Vagina (tissue), 2 donors: ENCODE results near the gene BHLHA9. TPM values are rescaled to one million over a fixed set of nuclear protein-coding genes. Genes with fewer than 3 reads are reported as not detected.

Experiments
- DNase-seq, 2 donors: peaks; one replicate each; pipeline ENCODE4 v3.0.0-alpha.2; 2017; ENCODE audit errors: extremely low spot score in 2 of 2
- H3K27ac ChIP-seq: fragments of 200-600 bp; sonication (generic); one replicate; pipeline ENCODE4 v1.5.1; 2019
- H3K27me3 ChIP-seq: fragments of 200-600 bp; sonication (generic); one replicate; pipeline ENCODE4 v1.5.1; 2019
- H3K36me3 ChIP-seq, 2 donors: fragments of 200-600 bp; sonication (generic); one replicate each; pipeline ENCODE4 v1.5.1; 2017 to 2019
- H3K4me1 ChIP-seq: fragments of 200-600 bp; sonication (generic); one replicate; pipeline ENCODE4 v1.5.1; 2019
- H3K4me3 ChIP-seq, 2 donors: fragments of 200-600 bp; sonication (generic); 1 replicate in 1 of 2; 2 replicates in 1 of 2; pipeline ENCODE4 v1.5.1; 2016 to 2019
- H3K9me3 ChIP-seq: fragments of 200-600 bp; sonication (generic); one replicate; pipeline ENCODE4 v1.5.1; 2019
- CTCF ChIP-seq, 3 experiments: fragments of 450-650 bp in 2 of 3; fragments of 200-600 bp in 1 of 3; sonication (generic) in 1 of 3; IDR thresholded peaks; one replicate each; pipeline ENCODE4 v1.5.1; 2017 to 2019; ENCODE audit warnings: antibody characterized with exemption in 3 of 3, mild to moderate bottlenecking in 2 of 3, moderate library complexity in 2 of 3
- POLR2A ChIP-seq, 2 donors: fragments of 450-650 bp; IDR thresholded peaks; one replicate each; pipeline ENCODE4 v1.6.1; 2017; ENCODE audit warnings: antibody characterized with exemption in 2 of 2, mild to moderate bottlenecking in 2 of 2, moderate library complexity in 2 of 2
- POLR2AphosphoS5 ChIP-seq, 2 donors: sonication (generic); formaldehyde crosslinking; IDR thresholded peaks; one replicate each; pipeline ENCODE4 v1.9.0; 2017; ENCODE audit warnings: antibody characterized with exemption in 2 of 2, mild to moderate bottlenecking in 2 of 2, low read depth in 1 of 2; ENCODE audit not compliant: insufficient read depth in 1 of 2
- intact Hi-C: fragments of 100-400 bp; cut with DNase I; formaldehyde crosslinking; loops from one replicate; pipeline ENCODE4 v1.15.1; 2023
- total RNA-seq: library from RNA; depleted of rRNA; stranded (reverse); fragments of >200 nt; gene quantifications from one replicate; pipeline ENCODE4 v1.2.3, GENCODE V29; 2016

Gene BHLHA9
- total RNA-seq, 1 donor from 2014 or later, result not detected

- no peak for DNase-seq
- Histone ChIP-seq H3K36me3 (no peaks in the 10 kb centered on the region), H3K4me3 (no peak overlapping the region), H3K9me3 (no peaks in the 10 kb centered on the region), H3K27me3 (no peaks in the 10 kb centered on the region), H3K27ac (no peak overlapping the region), H3K4me1 (no peaks in the 10 kb centered on the region)
- no peak for TF ChIP-seq POLR2A (IDR thresholded peaks at IDR 0.05)
- TF ChIP-seq CTCF (IDR thresholded peaks at IDR 0.05), result no peak
- TF ChIP-seq POLR2AphosphoS5 (IDR thresholded peaks at IDR 0.05; ENCODE audit: insufficient read depth in 1 of 2, low read depth in 1 of 2), result no peak
- intact Hi-C loops, result no loop called here
Observed at GRCh38 chr17:1294157-1294717, 24.0 kb downstream of the BHLHA9 start.

GRCh38 chr17:1298606-1299005, 28.4 kb downstream of the BHLHA9 start:
- H3K27me3 ChIP-seq, result no peaks in the 10 kb centered on the region
- intact Hi-C loops, result no loop called here
- H3K4me1 ChIP-seq, result no peaks in the 10 kb centered on the region
- H3K27ac ChIP-seq, result no peak overlapping the region
- no peak for TF ChIP-seq POLR2AphosphoS5 (IDR thresholded peaks at IDR 0.05; ENCODE audit: insufficient read depth in 1 of 2, low read depth in 1 of 2)
- TF ChIP-seq CTCF (IDR thresholded peaks at IDR 0.05), result no peak
- TF ChIP-seq POLR2A (IDR thresholded peaks at IDR 0.05), result no peak
- no peaks in the 10 kb centered on the region for H3K9me3 ChIP-seq
- H3K36me3 ChIP-seq, result no peaks in the 10 kb centered on the region
- no peak for DNase-seq
- H3K4me3 ChIP-seq, result no peak overlapping the region

- TF ChIP-seq CTCF (IDR thresholded peaks at IDR 0.05) (no peak), POLR2AphosphoS5 (IDR thresholded peaks at IDR 0.05; ENCODE audit: insufficient read depth in 1 of 2, low read depth in 1 of 2) (no peak), POLR2A (IDR thresholded peaks at IDR 0.05) (no peak)
- Histone ChIP-seq H3K27me3 (no peaks in the 10 kb centered on the region), H3K9me3 (no peaks in the 10 kb centered on the region), H3K4me3 (no peak overlapping the region), H3K36me3 (no peaks in the 10 kb centered on the region), H3K4me1 (no peaks in the 10 kb centered on the region), H3K27ac (no peak overlapping the region)
- intact Hi-C loops, result no loop called here
- no peak for DNase-seq
Observed at GRCh38 chr17:1299552-1300370, 29.5 kb downstream of the BHLHA9 start.

- no peak for TF ChIP-seq POLR2AphosphoS5 (IDR thresholded peaks at IDR 0.05; ENCODE audit: insufficient read depth in 1 of 2, low read depth in 1 of 2)
- no peak for TF ChIP-seq CTCF (IDR thresholded peaks at IDR 0.05)
- no peak for TF ChIP-seq POLR2A (IDR thresholded peaks at IDR 0.05)
- Histone ChIP-seq H3K9me3 (no peaks in the 10 kb centered on the region), H3K36me3 (no peaks in the 10 kb centered on the region), H3K27ac (no peak overlapping the region), H3K4me3 (no peak overlapping the region), H3K27me3 (no peaks in the 10 kb centered on the region), H3K4me1 (no peaks in the 10 kb centered on the region)
- intact Hi-C loops, result no loop called here
- no peak for DNase-seq
Observed at GRCh38 chr17:1300371-1300905, 30.2 kb downstream of the BHLHA9 start.

- H3K9me3 ChIP-seq, result no peaks in the 10 kb centered on the region
- no peaks in the 10 kb centered on the region for H3K27me3 ChIP-seq
- intact Hi-C loops, result no loop called here
Observed at GRCh38 chr17:1301546-1301945, 31.3 kb downstream of the BHLHA9 start.

More at GRCh38 chr17:1301546-1301945, 31.3 kb downstream of the BHLHA9 start:
- TF ChIP-seq POLR2A (IDR thresholded peaks at IDR 0.05), result no peak
- no peak for TF ChIP-seq CTCF (IDR thresholded peaks at IDR 0.05)
- no peak for TF ChIP-seq POLR2AphosphoS5 (IDR thresholded peaks at IDR 0.05; ENCODE audit: insufficient read depth in 1 of 2, low read depth in 1 of 2)
- Histone ChIP-seq H3K36me3 (no peaks in the 10 kb centered on the region), H3K4me3 (no peak overlapping the region), H3K27ac (no peak overlapping the region), H3K4me1 (no peaks in the 10 kb centered on the region)
- no peak for DNase-seq
